SK-N-SH (cell line): ENCODE measurements around the gene TIMM10B.

ENCODE experiments used
- CHD2 ChIP-seq: fragments of 150-350 bp; IDR thresholded peaks from 2 replicates; pipeline ENCODE4 v1.6.1; 2018; ENCODE audit warnings: low read length; ENCODE audit not compliant: partially characterized antibody
- CTCF ChIP-seq: fragments of 200-600 bp; sonication (generic); IDR thresholded peaks from 2 replicates; pipeline ENCODE4 v1.6.1; 2017; ENCODE audit warnings: antibody characterized with exemption, mild to moderate bottlenecking, moderate library complexity
- EZH2phosphoT487 ChIP-seq: fragments of 200-600 bp; sonication (generic); IDR thresholded peaks from 2 replicates; pipeline ENCODE4 v1.6.1; 2017; ENCODE audit warnings: low read depth, mixed run types, mild to moderate bottlenecking, antibody characterized with exemption, moderate library complexity, borderline replicate concordance
- FOXM1 ChIP-seq: IDR thresholded peaks from 2 replicates; pipeline ENCODE4 v1.4.0; 2012; ENCODE audit warnings: low read depth, mild to moderate bottlenecking
- GABPA ChIP-seq: IDR thresholded peaks from 2 replicates; pipeline ENCODE4 v1.4.0; 2012; ENCODE audit warnings: low read depth, mild to moderate bottlenecking
- POLR2AphosphoS5 ChIP-seq: IDR thresholded peaks from 2 replicates; pipeline ENCODE4 v1.6.1; 2012; ENCODE audit warnings: low read depth, low read length
- RXRA ChIP-seq: IDR thresholded peaks from 2 replicates; pipeline ENCODE4 v1.4.0; 2012; ENCODE audit warnings: low read depth, mild to moderate bottlenecking, borderline replicate concordance
- SIN3A ChIP-seq: IDR thresholded peaks from 2 replicates; pipeline ENCODE4 v1.6.1; 2012; ENCODE audit warnings: low read depth, mild to moderate bottlenecking, low read length, moderate library complexity, borderline replicate concordance
- TAF1 ChIP-seq: IDR thresholded peaks from 2 replicates; pipeline ENCODE4 v1.6.1; 2012; ENCODE audit warnings: low read depth, mild to moderate bottlenecking, low read length, moderate library complexity, borderline replicate concordance
- USF1 ChIP-seq: IDR thresholded peaks from 2 replicates; pipeline ENCODE4 v1.4.0; 2012; ENCODE audit warnings: low read depth, borderline replicate concordance
- TF ChIP-seq, protein P1 (sequence below): IDR thresholded peaks from 2 replicates; pipeline ENCODE4 v1.4.0; 2012; ENCODE audit warnings: low read depth
- TF ChIP-seq, protein P2 (sequence below): fragments of 150-350 bp; IDR thresholded peaks from 2 replicates; pipeline ENCODE4 v1.6.1; 2017; ENCODE audit warnings: antibody characterized with exemption, low read length, low read depth, borderline replicate concordance

- TF ChIP-seq CTCF, result no peak
- TF ChIP-seq SIN3A, result no peak
- no peak for TF ChIP-seq FOXM1
- no peak for TF ChIP-seq GABPA
- TF ChIP-seq RXRA, result no peak
- no peak for TF ChIP-seq TAF1
- no peak for TF ChIP-seq USF1
- no peak for TF ChIP-seq CHD2
- TF ChIP-seq POLR2AphosphoS5, result no peak
- no peak for TF ChIP-seq EZH2phosphoT487
- TF ChIP-seq, protein P1, sequence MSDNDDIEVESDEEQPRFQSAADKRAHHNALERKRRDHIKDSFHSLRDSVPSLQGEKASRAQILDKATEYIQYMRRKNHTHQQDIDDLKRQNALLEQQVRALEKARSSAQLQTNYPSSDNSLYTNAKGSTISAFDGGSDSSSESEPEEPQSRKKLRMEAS, result no peak
- TF ChIP-seq, protein P2, sequence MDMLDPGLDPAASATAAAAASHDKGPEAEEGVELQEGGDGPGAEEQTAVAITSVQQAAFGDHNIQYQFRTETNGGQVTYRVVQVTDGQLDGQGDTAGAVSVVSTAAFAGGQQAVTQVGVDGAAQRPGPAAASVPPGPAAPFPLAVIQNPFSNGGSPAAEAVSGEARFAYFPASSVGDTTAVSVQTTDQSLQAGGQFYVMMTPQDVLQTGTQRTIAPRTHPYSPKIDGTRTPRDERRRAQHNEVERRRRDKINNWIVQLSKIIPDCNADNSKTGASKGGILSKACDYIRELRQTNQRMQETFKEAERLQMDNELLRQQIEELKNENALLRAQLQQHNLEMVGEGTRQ, result no peak
These were observed 5.4 kb upstream of the TIMM10B start for GRCh38 chr11:6475936-6476335.
